Putamen (tissue), 1 donor: ENCODE results near the gene HS3ST6.
"Not testable (repeated sequence)": the region's sequence is repeated elsewhere in the genome, so short reads cannot be mapped to it uniquely, and the experiment has no call there.

Experiments
- DNase-seq: peaks from one replicate; pipeline ENCODE4 v3.0.0-alpha.2; 2016; ENCODE audit warnings: low spot score

Gene HS3ST6

DNA sequence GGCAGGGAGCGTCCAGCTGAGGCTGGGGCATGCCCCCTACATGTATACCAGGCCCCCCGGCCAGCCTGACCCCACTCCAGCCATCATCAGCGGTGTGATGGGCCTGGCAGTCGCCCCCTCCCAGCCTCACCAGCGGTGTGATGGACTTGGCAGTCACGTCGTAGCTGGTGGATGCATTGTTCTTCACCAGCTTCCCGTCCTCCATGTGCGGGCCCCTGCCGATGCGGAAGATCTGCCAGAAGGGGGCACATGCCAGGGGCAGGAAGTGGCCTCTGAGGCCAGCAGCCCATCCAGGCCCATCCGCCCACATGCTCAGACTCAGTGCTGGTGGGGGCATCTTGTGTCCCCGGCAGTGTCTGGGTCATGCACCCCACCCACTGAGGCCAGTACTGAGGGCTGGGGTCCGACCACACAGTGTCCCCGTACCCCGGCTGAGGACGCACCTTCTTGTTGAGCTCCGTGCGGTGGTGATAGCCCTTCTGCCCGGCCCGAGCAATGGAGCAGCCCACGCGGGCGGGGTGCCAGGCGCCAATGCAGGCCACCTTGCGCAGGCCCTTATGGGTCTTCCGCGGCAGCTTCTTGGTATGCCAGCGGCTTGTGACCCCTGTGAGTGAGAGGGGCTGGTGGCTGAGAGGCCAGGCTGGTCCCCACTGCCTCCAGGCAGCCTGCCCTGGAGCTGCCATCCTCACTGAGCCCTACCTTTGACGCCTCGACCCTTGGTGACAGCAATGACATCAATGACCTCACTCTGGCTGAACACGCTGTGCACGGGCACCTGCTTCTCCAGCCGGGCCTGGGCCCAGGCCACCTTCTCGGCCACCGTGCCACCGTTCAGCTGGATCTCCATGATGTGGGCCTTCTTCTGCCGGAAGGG, 28.5 kb upstream of the HS3ST6 start:
- no peak for DNase-seq

DNA sequence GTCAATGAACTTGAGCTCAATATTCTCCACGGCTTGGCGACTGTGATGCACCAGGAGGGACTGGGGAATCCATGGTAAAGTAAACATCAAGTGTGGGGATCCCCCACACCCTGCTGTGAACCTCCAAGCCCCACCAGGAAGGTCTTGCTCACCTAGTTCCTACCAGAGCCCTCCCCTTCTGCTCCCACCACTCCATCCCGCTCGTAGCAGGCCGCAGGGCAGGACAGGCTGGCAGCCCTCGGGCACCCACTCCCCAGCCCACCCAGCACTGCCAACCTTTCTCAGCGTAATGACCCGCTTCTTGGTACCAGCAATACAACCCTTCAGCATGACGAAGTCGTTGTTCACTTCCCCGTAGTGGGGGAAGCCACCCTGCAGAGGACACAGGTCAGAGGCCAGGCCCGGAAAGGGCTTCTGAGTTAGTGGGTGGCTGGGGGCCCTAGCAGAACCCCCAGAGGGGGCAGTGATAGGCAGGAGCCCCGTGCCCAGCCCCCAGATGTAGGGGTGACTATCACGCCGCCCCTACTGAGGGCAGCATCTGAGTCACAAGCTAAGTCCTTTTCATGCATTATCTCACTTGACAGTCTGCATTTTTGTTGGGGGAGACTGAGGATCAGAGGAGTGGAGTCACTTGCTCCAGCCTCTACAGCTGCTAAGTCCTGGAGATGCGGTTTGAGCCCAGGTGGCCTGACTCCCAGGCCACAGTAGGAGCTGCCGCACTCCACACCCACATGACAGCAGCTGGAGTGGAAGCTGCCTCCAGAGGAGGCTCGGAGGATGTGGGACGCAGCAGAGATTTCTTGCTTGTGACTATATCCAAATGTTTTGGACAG, 27.6 kb upstream of the HS3ST6 start:
- no peak for DNase-seq

DNA sequence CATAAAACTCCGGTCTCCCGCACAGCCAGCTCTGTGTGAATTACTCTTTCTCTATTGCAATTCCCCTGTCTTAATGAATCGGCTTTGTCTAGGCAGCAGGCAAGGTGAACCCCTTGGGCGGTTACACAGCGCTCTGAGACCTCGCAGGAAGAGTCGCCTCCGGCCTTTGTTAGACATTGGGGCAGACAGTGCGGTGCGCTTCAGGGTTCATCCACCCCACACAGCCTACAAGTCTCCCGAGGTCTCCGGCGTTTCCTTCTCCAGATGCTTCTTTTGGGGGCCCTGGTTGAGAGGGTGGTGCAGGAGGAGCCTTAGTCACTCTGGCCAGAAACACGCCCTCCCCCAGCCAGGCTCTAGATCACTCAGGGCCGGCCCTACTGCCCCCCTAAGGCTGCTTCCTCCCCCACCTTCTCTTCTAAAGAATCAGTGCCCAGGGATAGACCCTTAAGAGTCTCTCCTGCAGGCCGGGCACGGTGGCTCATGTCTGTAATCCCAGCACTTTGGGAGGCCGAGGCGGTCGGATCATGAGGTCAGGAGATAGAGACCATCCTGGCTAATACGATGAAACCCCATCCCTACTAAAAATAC, 26.5 kb upstream of the HS3ST6 start:
- DNase-seq, result no peak

DNA sequence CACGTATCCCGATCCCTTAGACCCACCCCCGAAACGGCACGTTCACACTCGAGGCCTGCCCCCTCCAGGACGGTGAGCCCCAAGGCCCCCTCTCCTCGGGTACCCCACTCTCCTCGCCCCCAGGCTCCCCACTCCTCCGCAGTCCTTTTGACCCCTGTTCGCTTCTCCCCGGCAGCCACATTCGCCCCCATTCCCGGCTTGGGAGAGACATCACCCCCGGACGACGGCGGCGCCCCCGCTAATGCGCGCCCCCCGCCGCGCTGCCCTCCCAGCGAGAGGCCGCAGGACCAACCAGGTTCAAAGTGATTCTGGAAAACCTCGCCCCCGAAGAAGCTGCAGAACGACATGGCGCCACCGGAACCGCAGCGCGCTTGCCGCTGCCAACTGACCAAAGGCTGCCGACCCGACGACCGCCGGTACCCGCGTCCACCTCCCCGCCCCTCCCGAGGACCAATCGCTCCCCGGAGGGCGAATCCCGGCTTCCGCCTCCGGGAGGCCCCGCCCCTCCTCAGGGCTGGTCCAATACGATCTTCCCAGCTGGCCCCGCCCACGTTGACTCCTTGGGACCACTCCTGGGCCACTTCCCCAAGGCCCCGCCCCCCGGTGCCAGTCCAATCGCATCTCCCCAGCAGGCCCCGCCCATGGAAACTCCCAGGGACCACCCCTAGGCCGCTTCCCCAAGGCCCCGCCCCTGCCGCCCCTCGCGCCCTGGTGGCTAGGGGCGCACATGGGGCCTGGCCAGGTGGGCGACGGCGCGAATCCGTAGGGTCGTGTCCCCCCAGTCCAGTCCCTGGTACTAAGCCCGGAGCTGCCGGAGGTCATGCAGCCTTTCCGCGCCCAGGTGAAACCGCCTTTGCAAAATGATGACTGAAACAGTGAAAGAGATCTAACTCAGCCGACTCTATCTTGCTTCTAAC, 24.9 kb upstream of the HS3ST6 start, which contains the start of gene MSRB1:
Gene MSRB1, minus strand, starts transcription at position 390 of the 917 bp plus-strand sequence. Its CDS starts 43 bp downstream, at position 347.
- peak; percentile 99 for DNase-seq

DNA sequence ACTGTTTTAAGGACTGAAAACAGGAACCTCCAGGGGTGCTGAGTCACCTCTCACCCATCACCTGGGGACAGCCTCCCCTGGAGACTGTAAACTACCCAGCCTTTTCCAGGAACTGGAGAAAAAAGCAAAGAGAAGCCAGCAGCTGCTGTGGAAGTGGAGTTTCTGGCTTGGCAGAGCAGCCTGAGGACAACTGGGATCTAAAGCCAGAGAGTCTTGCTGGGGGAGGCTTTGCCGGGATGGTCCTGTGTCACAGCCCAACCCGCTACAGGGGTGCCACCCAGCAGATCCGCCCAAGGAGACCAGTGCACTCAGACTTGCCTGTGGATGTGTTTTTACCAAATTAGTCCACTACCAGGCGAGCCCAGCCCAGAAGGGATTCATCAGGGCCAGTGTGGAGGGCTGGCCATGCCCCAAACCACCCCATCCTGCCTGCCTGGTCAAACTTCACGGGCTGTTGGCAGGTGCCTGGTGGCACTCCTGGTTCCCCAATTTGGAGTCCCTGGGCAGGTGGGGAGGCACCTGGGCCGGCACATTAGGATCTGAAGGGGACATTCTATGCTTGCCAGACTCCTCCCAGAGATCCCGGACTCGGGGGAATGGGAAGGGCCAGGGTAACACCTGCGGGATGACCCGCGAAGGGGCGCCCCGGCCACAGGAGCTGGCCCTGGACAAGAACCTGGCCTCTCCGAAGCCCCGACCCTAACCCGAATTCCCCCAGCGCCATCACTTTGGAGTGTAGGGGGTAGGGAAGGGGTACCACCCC, 24.0 kb upstream of the HS3ST6 start:
- DNase-seq, result no peak

DNA sequence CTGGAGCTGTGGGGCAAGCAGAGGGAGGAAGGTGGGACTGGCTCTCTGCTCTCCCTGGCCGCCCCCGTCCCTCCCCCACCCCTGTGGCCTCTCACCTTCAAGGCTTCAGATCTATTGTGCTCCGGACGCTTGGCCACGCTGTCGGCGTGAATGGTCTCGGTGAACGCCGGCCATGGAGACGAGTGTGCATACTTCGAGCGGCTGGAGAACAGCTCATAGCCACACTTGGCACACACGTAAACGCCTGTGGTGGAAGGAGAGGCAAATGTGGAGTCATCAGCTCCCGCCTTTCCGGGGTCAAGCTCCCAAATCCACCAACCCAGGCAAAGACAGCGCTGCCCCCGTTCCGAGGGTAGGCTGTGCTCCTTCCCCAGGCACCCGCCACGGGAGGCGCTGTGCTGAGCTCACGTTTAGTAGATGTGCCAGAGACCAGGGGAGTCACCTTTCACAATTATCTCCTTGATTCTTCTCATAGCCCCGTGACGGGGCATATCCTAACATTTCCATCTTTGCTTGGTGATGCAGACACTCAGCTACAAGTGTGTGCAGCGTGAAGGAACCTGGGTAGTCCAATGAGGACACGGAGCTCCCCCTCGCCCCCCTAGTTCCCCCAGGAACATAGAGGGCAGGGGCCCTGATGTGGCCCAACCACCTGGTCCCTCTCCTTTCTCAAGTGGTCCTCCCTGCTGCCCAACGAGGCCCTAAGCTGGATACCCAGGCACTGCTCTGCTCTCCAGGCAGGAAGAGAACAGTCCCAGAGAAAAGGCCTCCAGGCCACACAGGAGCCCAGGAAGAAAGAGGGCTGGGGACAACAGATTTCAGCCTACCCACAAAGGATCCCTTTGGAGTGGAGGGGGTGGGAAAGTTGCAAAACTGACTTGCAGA, 23.2 kb upstream of the HS3ST6 start:
- DNase-seq, result no peak

DNA sequence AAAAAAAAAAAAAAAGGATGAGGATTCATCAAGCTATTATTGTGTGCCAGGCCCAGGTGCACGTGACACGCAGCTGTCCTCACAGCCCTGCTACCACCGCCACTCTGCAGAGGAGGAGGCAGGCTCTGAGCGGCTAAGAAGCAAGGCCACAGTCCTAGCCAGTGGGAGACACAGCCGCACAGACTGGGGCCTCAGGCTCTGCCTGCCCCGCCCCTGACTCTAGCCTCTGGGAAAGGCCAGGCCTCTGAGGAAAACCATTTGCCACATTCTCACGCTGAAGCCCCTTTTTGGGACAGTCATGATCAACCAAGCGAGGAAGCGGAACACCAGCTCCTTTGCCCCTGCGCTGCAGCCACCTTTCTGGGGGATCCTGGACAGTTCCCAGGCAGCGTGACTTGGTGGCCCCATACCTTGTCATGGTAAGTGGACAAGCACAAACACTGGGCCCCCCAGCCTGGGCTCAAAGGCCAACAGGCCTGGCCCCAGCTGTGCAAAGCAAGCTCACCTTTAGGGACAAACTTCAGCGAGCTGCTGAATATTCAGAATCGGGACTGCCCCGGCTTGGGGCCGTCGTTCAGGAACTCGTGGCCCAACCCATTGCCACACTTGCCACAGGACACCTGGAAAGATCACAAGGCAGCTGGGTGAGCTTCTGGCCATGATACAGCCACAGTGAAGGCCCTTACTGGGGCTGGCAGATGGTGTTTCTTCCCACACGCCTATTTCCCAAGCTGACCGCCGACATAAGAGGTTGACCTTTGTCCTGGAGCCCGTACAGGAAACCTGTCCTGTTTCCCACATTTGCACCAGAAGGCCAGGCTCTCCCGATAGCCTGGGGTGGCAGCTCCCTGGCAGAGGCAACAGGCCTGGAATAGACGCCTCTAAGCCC, 22.3 kb upstream of the HS3ST6 start:
- no peak for DNase-seq

DNA sequence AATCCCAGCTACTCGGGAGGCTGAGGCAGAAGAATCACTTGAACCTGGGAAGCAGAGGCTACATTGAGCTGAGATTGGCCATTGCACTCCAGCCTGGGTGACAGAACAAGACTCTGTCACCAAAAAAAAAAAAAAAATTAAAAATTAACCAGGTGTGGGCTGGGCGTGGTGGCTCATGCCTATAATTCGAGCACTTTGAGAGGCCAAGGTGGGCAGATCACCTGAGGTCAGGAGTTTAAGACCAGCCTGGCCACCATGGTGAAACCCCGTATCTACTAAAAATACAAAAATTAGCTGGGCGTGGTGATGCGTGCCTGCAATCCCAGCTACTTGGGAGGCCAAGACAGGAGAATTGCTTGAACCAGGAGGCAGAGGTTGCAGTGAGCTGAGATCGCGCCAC, 21.6 kb upstream of the HS3ST6 start:
- not testable (repeated sequence) for DNase-seq

DNA sequence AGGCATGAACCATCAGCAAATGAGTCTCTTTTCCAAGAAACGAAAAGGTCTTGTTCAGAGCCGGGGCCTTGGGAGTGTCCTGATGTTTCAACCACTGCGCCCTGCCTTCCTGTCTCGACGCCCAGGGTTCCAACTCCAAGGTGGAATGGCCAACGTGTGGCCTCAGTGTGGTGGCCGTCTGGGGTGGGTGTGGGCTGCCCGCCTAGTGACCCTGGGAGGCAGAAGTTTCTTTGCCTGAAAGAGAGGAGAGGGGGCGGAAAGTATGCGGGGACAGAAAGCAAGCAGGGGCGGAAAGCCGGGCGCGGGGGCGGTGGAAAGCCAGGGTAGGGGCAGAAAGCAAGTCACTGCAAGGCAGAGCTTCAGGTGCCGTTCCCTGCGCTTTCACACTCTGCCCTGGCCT, 20.7 kb upstream of the HS3ST6 start:
- DNase-seq, result no peak

DNA sequence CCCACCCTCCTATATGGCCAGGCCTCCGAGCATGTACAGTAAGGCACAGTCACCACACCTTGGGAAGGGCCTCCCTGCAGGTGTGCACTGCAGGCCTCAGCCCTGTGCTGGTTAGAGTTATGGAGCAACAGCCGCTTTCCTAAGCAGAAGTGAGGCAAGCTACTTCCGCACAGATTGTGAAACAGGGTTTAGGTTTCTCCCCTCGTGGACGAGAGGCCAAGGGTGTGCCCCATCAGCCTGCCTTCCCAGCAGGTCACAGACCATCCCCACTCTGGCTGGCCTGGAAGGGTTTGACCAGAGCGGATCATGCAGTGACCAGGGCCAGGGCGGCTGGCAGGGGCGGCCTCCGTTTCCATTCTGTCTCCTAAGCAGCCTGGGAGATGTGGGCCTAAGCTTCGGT, 20.1 kb upstream of the HS3ST6 start:
- no peak for DNase-seq

DNA sequence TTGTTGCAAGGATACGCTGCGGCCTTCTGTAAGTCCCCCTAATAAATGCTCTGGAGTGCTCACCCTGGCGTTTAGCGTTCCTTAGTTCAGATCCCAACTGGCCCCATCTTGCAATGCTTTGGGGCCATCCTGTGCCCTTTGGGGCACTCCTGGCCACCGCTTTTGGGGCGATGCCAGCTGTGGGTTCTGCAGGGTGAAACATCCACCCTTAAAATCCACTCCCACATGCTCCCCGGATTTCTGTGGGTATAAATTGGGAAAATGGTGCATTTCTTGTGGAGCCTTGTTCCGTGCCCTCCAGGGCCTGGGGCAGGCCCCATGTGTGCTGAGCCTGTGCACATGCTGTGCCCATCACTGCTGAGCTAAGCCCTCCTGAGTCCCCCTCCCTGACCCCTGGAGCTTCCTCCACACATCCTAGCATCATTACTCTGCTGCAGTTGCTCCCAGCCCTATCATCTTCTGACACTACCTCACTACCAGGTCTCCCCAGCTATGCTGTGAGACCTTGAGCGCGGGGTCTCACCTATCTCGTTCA, 18.8 kb upstream of the HS3ST6 start:
- DNase-seq, result no peak

DNA sequence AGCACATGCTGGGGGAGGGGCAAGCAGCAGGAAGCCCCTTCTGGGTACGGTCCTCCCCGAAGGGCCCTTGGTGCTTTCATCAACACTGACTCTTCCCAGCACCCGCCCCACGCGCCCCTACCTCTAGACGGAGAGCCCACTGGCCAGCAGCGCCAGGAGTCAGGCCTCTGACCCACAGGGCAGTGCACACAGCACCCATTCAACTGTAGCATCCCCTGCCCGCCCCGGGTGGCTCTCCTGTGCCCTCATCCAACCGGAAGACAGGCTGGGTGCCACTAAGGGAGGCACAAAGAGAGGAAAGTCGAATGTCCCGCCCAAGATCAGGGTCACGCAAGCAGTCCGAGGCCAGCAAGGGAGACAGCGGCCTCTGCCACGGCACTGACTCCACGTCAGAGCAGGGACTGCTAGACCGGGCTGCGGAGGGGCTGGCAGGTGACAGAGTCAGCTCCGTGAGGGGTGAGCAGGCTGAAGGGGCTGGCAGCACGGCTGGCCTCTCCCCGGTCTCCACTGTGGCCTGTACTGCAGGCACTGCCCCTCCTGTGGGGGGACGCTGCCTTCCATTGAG, 15.0 kb upstream of the HS3ST6 start:
- no peak for DNase-seq

DNA sequence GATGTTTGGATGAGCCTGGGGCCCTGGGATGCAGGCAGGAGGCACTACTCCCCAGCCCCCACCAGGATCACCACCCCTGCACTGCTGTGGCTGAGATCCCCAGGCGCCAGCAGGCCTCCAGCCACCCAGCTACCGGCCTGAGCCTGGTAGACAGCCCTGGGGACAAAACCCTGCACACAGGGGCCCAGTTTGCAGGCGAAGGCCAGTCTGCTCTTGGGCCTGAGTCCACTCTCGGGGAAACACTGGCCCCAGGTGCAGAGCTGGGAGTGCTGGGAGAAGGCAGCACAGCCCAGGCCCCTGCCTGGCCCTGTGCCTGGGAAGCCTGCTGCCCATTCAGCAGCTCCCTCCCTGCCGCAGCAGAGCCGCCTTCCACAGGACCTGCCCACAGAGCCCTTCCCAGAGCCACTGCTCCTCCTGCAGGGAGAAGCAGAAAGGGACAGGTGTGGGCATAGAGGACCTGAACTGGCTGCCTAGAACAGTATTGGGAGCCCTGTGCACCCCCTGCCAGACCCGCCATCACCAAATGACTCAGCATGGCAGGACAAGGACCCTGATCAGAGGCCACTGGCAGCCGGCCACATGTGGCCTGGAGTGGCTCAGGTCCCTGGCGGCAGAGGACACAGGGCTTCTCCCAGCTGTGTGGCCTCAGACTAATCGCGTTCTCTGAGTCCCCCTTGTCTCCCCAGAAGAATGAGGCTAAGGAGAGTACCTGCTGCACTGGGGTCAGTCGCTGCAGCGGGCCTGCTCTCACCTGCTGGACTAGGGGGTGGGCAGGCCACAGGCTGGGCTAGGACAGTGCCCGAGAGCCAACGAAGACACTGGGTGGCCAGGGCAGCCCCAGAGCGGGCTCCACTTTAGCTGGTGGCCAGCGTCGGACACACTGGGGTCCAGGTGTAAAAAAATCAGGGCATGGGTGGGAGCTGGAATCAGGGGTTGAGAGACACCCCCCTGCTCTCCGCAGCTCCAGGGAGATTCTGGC, 14.1 kb upstream of the HS3ST6 start:
- no peak for DNase-seq

DNA sequence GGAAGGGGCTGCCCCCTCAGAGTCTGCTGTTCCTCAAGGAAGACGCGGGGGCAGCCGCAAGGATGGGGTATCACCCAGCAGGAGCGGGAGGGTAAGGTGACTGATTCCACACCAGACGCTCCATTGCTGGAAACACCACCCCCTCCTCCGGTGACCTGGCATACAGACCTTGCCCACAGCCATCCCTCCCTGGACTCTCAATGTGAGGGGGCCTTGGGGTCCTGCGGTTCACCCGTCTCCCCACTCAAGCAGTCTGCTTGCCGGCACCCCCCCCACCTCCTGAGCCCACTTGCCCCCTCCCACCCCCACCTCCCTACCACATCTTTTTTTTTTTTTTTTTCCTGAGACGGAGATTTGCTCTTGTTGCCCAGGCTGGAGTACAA, 12.1 kb upstream of the HS3ST6 start:
- DNase-seq, result no peak

DNA sequence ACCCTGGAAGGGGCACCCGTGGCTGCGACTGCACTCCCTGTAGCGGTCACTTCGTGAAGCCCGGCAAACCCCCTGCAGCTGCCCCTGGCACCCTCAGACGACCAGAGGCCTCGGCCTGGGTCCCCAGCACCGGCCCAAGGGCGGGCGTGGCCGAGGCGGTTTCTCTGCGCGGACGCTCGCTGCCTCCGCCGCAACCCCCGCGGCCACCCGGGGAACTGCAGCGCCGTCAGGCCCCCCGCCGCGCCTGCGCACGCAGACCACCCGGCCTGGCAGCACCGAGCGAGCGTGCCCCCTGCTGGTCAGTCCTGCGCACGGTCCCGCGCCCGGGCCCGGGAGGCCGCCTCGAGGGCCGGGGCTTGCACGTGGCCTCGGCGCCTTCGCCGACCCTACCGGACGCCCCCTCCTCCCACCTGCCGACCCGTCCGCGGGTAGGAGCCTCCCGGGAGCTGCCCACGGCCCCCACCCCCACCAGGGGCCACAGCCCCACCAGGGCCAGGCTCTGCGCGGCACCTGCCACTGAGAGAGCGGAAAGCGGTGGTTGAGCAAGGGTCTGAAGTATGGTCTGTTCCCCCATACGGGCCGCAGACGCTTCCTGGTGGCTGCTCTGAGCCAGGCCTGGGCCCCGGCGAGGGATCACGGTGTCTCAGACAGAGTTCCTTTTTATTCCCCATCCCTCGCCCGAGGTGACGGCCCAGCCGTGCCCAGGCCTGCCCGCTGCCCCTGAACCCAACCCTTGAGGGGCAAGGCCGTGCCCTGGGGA, 11.5 kb upstream of the HS3ST6 start:
- DNase-seq, result peak; percentile 76

DNA sequence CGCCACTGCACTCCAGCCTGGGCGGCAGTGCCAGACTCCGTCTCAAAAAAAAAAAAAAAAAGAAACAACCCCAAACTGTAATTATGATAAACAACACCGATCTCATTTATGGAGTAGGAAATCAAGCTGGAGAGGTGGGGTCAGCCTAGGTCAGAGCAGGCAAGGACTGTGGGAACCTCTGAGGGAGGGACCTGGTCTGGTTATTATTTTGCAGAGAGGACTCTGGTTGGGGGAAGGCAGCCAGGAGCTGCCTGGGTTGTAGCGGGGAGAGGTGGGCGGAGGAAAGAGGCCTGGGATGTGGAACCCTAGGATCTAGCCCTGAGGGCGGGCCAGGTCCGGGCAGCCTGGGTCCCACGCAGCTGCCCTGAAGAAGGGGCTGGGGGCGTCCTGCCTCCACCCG, 10.9 kb upstream of the HS3ST6 start:
- no peak for DNase-seq
